Measurements from ENCODE around the gene OR6S1. TPM values are rescaled to one million over a fixed set of nuclear protein-coding genes. Genes with fewer than 3 reads are reported as not detected.
A peak's percentile ranks its signal among the peaks of the same experiment; 100 is the strongest.

The OR6S1 gene
- total and polyA plus RNA-seq, 10 of the 15 experiments (the other 5 are each of a cell fraction or from before 2014, with no cell fraction given): 0.22 to 0.67 (median 0.43) TPM; not detected in 4

GRCh38 chr14:20609215-20610001 is 32.1 kb downstream of the OR6S1 start (continued):
- TF ChIP-seq, protein P1, sequence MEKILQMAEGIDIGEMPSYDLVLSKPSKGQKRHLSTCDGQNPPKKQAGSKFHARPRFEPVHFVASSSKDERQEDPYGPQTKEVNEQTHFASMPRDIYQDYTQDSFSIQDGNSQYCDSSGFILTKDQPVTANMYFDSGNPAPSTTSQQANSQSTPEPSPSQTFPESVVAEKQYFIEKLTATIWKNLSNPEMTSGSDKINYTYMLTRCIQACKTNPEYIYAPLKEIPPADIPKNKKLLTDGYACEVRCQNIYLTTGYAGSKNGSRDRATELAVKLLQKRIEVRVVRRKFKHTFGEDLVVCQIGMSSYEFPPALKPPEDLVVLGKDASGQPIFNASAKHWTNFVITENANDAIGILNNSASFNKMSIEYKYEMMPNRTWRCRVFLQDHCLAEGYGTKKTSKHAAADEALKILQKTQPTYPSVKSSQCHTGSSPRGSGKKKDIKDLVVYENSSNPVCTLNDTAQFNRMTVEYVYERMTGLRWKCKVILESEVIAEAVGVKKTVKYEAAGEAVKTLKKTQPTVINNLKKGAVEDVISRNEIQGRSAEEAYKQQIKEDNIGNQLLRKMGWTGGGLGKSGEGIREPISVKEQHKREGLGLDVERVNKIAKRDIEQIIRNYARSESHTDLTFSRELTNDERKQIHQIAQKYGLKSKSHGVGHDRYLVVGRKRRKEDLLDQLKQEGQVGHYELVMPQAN (conservative IDR thresholded peaks at IDR 0.05): peak; percentile 22; the same call in 1 of the 2 replicates
- TF ChIP-seq RB1 (IDR thresholded peaks at IDR 0.05; ENCODE audit: borderline replicate concordance) (0 out of 2 replicates have a peak, but pooled peaks have one; percentile 25), SP1 (IDR thresholded peaks at IDR 0.05; ENCODE audit: low read depth, low read length) (peak; percentile 19), EGR1 (IDR thresholded peaks at IDR 0.05; ENCODE audit: borderline replicate concordance in 1 of 2, low read depth in 2 of 2, low read length in 2 of 2) (no peak), ZNF687 (IDR thresholded peaks at IDR 0.05) (no peak), SREBF2 (IDR thresholded peaks at IDR 0.05; ENCODE audit: low read length) (peak; percentile 93), IRF4 (IDR thresholded peaks at IDR 0.05; ENCODE audit: low read depth, low read length) (peak; percentile 21; the same call in 1 of the 2 replicates), GATAD2B (conservative IDR thresholded peaks at IDR 0.05; ENCODE audit: low read depth) (peak; percentile 43; the same call in 1 of the 2 replicates), ASH2L (IDR thresholded peaks at IDR 0.05; ENCODE audit: borderline replicate concordance, low read depth) (0 out of 2 replicates have a peak, but pooled peaks have one; percentile 68), FOXM1 (IDR thresholded peaks at IDR 0.05; ENCODE audit: low read depth, low read length) (peak; percentile 78), ZBTB40 (IDR thresholded peaks at IDR 0.05; ENCODE audit: borderline replicate concordance) (peak; percentile 50), ZSCAN29 (IDR thresholded peaks at IDR 0.05) (peak; percentile 87), GABPA (IDR thresholded peaks at IDR 0.05; ENCODE audit: low read depth) (0 out of 2 replicates have a peak, but pooled peaks have one; percentile 46), CREB1 (IDR thresholded peaks at IDR 0.05; ENCODE audit: low read depth) (peak; percentile 29; the same call in 1 of the 2 replicates), WRNIP1 (IDR thresholded peaks at IDR 0.05; ENCODE audit: borderline replicate concordance, low read depth, low read length) (no peak), IRF3 (IDR thresholded peaks at IDR 0.05) (no peak), RFX5 (IDR thresholded peaks at IDR 0.05; ENCODE audit: low read depth, low read length) (no peak)
- TF ChIP-seq, protein P2, sequence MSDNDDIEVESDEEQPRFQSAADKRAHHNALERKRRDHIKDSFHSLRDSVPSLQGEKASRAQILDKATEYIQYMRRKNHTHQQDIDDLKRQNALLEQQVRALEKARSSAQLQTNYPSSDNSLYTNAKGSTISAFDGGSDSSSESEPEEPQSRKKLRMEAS (IDR thresholded peaks at IDR 0.05; ENCODE audit: low read depth, low read length): no peak

Measured in GM12878 (cell line).